Measurements from ENCODE around the gene SAMD3.
"Not testable (repeated sequence)": the region's sequence is repeated elsewhere in the genome, so short reads cannot be mapped to it uniquely, and the experiment has no call there.

SAMD3 gene

GRCh38 chr6:130197816-130198482 is 24.8 kb downstream of the SAMD3 start:
- H3K9me3 Mint-ChIP-seq, H3K4me3 Mint-ChIP-seq, H3K27me3 Mint-ChIP-seq, H3K27ac Mint-ChIP-seq: not testable (repeated sequence)
- Mint-ChIP-seq H3K4me1 (ENCODE audit: low read depth) (peaks cover 19% of the 10 kb centered on the region), H3K36me3 (ENCODE audit: low read depth) (peaks cover 13% of the 10 kb centered on the region)

- H3K4me3 Mint-ChIP-seq; H3K36me3 Mint-ChIP-seq (ENCODE audit: low read depth); H3K9me3 Mint-ChIP-seq; H3K27me3 Mint-ChIP-seq; H3K27ac Mint-ChIP-seq: not testable (repeated sequence)
- H3K4me1 Mint-ChIP-seq (ENCODE audit: low read depth): peaks cover 45% of the 10 kb centered on the region
Measured at GRCh38 chr6:130194434-130194833, 28.3 kb downstream of the SAMD3 start.

- Mint-ChIP-seq H3K9me3 (no peaks in the 10 kb centered on the region), H3K4me3 (no peak overlapping the region), H3K27ac (peak overlapping the region; percentile 50), H3K4me1 (ENCODE audit: low read depth) (peaks cover 72% of the 10 kb centered on the region), H3K27me3 (no peaks in the 10 kb centered on the region), H3K36me3 (ENCODE audit: low read depth) (no peaks in the 10 kb centered on the region)
Measured at GRCh38 chr6:130190701-130191690, 31.8 kb downstream of the SAMD3 start.

- Mint-ChIP-seq H3K4me3 (no peak overlapping the region), H3K27me3 (no peaks in the 10 kb centered on the region), H3K4me1 (ENCODE audit: low read depth) (peaks cover 72% of the 10 kb centered on the region), H3K36me3 (ENCODE audit: low read depth) (no peaks in the 10 kb centered on the region), H3K9me3 (no peaks in the 10 kb centered on the region), H3K27ac (no peak overlapping the region)
Measured at GRCh38 chr6:130189531-130190397, 33.0 kb downstream of the SAMD3 start.

GRCh38 chr6:130188207-130188899 is 34.4 kb downstream of the SAMD3 start:
- Mint-ChIP-seq H3K36me3 (ENCODE audit: low read depth) (no peaks in the 10 kb centered on the region), H3K9me3 (no peaks in the 10 kb centered on the region), H3K27me3 (no peaks in the 10 kb centered on the region), H3K4me1 (ENCODE audit: low read depth) (peaks cover 80% of the 10 kb centered on the region), H3K4me3 (no peak overlapping the region), H3K27ac (peak overlapping the region; percentile 60)

- H3K4me3 Mint-ChIP-seq: no peak overlapping the region
- H3K27me3 Mint-ChIP-seq: no peaks in the 10 kb centered on the region
- no peaks in the 10 kb centered on the region for H3K36me3 Mint-ChIP-seq (ENCODE audit: low read depth)
- peaks cover 81% of the 10 kb centered on the region for H3K4me1 Mint-ChIP-seq (ENCODE audit: low read depth)
- no peaks in the 10 kb centered on the region for H3K9me3 Mint-ChIP-seq
- peak overlapping the region; percentile 59 for H3K27ac Mint-ChIP-seq
Measured at GRCh38 chr6:130187335-130188206, 35.2 kb downstream of the SAMD3 start.

GRCh38 chr6:130185658-130186057 is 37.1 kb downstream of the SAMD3 start:
- Mint-ChIP-seq H3K4me1 (ENCODE audit: low read depth) (peaks cover 63% of the 10 kb centered on the region), H3K27ac (no peak overlapping the region)

GRCh38 chr6:130183271-130184222 is 39.2 kb downstream of the SAMD3 start:
- Mint-ChIP-seq H3K27ac (peak overlapping the region; percentile 95), H3K4me1 (ENCODE audit: low read depth) (peaks cover 42% of the 10 kb centered on the region), H3K27me3 (no peaks in the 10 kb centered on the region), H3K36me3 (ENCODE audit: low read depth) (peaks cover 7% of the 10 kb centered on the region), H3K9me3 (no peaks in the 10 kb centered on the region), H3K4me3 (peak overlapping the region; percentile 73)

More at GRCh38 chr6:130185658-130186057, 37.1 kb downstream of the SAMD3 start:
- Mint-ChIP-seq H3K36me3 (ENCODE audit: low read depth) (peaks cover 3% of the 10 kb centered on the region), H3K27me3 (no peaks in the 10 kb centered on the region), H3K9me3 (no peaks in the 10 kb centered on the region), H3K4me3 (no peak overlapping the region)

GRCh38 chr6:130182466-130182865 is 40.3 kb downstream of the SAMD3 start:
- Mint-ChIP-seq H3K4me3 (no peak overlapping the region), H3K27ac (no peak overlapping the region), H3K4me1 (ENCODE audit: low read depth) (peaks cover 36% of the 10 kb centered on the region)

GRCh38 chr6:130178692-130179091 is 44.1 kb downstream of the SAMD3 start:
- H3K36me3 Mint-ChIP-seq (ENCODE audit: low read depth): peaks cover 15% of the 10 kb centered on the region
- H3K4me3 Mint-ChIP-seq: no peak overlapping the region
- no peak overlapping the region for H3K27ac Mint-ChIP-seq
- no peaks in the 10 kb centered on the region for H3K9me3 Mint-ChIP-seq
- no peaks in the 10 kb centered on the region for H3K27me3 Mint-ChIP-seq
- H3K4me1 Mint-ChIP-seq (ENCODE audit: low read depth): peaks cover 15% of the 10 kb centered on the region

More at GRCh38 chr6:130182466-130182865, 40.3 kb downstream of the SAMD3 start:
- Mint-ChIP-seq H3K36me3 (ENCODE audit: low read depth) (peaks cover 7% of the 10 kb centered on the region), H3K9me3 (no peaks in the 10 kb centered on the region), H3K27me3 (no peaks in the 10 kb centered on the region)

GRCh38 chr6:130176378-130176777 is 46.4 kb downstream of the SAMD3 start:
- no peaks in the 10 kb centered on the region for H3K27me3 Mint-ChIP-seq
- H3K27ac Mint-ChIP-seq: no peak overlapping the region
- peaks cover 8% of the 10 kb centered on the region for H3K4me1 Mint-ChIP-seq (ENCODE audit: low read depth)
- H3K4me3 Mint-ChIP-seq: no peak overlapping the region
- H3K36me3 Mint-ChIP-seq (ENCODE audit: low read depth): peaks cover 21% of the 10 kb centered on the region
- peaks cover 6% of the 10 kb centered on the region for H3K9me3 Mint-ChIP-seq

GRCh38 chr6:130173377-130174004 is 49.3 kb downstream of the SAMD3 start:
- H3K27me3 Mint-ChIP-seq; H3K4me3 Mint-ChIP-seq; H3K4me1 Mint-ChIP-seq (ENCODE audit: low read depth); H3K27ac Mint-ChIP-seq: not testable (repeated sequence)
- peaks cover 20% of the 10 kb centered on the region for H3K36me3 Mint-ChIP-seq (ENCODE audit: low read depth)
- peaks cover 10% of the 10 kb centered on the region for H3K9me3 Mint-ChIP-seq
